ENCODE measurements around the gene MCTP1. TPM values are rescaled to one million over a fixed set of nuclear protein-coding genes. Genes with fewer than 3 reads are reported as not detected.
"Not testable (repeated sequence)": the region's sequence is repeated elsewhere in the genome, so short reads cannot be mapped to it uniquely, and the experiment has no call there.

Gene MCTP1
- total and polyA plus RNA-seq, 3 experiments from 2014 or later = 0.51 to 0.92 (median 0.55) TPM

DNA sequence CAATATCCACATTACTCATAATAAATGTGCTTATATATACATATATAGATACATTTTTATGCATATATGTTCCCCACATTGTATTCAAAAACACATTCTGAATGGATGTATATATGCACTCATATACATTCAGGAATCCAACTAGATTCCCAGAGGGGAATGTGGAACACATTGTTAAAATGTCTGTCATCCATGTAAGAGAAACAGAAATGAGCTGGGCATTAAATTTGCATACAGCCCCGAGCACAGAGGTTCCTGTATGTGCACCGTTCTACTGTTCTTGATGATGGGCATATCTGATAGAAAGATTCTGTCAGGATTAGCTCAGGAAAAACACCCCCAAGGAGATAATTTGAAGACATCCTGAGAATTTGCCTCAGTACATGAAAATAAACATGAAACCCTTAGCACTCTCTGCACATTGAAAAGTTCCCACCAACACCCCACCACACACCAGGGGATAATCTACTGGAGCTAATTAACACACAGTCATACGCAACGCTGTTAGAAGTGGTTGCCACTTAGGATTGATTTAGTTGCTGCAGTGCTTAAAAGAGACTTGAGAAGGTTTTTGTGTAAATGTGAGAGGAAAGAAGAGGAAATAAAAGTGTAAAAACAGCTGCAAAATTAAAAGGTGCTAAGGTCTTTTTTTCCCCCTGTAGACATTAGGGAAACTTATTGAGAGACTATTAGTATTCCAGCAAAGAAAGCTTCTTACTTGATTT lies 443.1 kb downstream of the MCTP1 start:
- Mint-ChIP-seq H3K36me3 (no peaks in the 10 kb centered on the region), H3K9me3 (no peaks in the 10 kb centered on the region), H3K27me3 (peaks cover 0 to 2% of the 10 kb centered on the region in 2 donors), H3K27ac (no peak overlapping the region), H3K4me1 (no peaks in the 10 kb centered on the region), H3K4me3 (no peak overlapping the region)
- H3K9me3 ChIP-seq (ENCODE audit: low read length) = no peaks in the 10 kb centered on the region
- CTCF ChIA-PET = interaction anchor here (1.5 kb wide), 1 partner anchor 8 kb away, joined by 6 read pairs; no protein-coding TSS in a partner anchor
- no peak for DNase-seq
- H3K36me3 ChIP-seq (ENCODE audit: insufficient read depth, low read length) = no peaks in the 10 kb centered on the region
- H3K27ac ChIP-seq (ENCODE audit: low read depth, low read length) = no peak overlapping the region
- no peaks in the 10 kb centered on the region for H3K4me1 ChIP-seq (ENCODE audit: insufficient read depth, low read length)
- no peaks in the 10 kb centered on the region for H3K27me3 ChIP-seq (ENCODE audit: insufficient read depth, low read length, poor library complexity, severe bottlenecking)
- POLR2A ChIA-PET = no interaction called here
- H3K4me3 ChIP-seq (ENCODE audit: low read length) = no peak overlapping the region

DNA sequence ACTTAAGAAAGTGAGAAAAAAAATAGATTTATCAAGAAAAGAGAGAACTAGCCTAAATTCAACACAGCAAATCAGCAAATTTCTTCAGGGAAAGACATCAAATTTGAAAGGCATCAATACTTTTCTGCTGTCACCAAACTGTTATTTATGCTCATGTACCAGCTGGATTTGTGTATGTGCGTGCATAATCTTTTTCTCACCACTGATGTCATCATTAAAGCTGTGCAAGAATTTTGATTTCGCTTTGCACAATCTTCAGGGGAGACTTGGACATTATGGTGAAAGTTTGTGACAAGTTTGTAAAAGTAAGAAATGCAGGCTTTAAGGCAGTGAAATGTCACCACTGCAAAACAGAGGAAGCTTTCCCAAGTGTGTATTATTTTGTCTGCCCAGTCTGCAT lies 451.0 kb downstream of the MCTP1 start:
- no peaks in the 10 kb centered on the region for H3K4me1 ChIP-seq (ENCODE audit: insufficient read depth, low read length)
- no peak overlapping the region for H3K4me3 ChIP-seq (ENCODE audit: low read length)
- no peaks in the 10 kb centered on the region for H3K27me3 ChIP-seq (ENCODE audit: insufficient read depth, low read length, poor library complexity, severe bottlenecking)
- CTCF ChIA-PET = no interaction called here
- H3K27ac Mint-ChIP-seq = no peak overlapping the region
- H3K4me3 Mint-ChIP-seq = no peak overlapping the region
- H3K9me3 Mint-ChIP-seq = no peaks in the 10 kb centered on the region
- H3K36me3 Mint-ChIP-seq = no peaks in the 10 kb centered on the region
- POLR2A ChIA-PET = no interaction called here
- H3K36me3 ChIP-seq (ENCODE audit: insufficient read depth, low read length) = no peaks in the 10 kb centered on the region
- no peaks in the 10 kb centered on the region for H3K4me1 Mint-ChIP-seq
- H3K27me3 Mint-ChIP-seq = peaks cover 0 to 10% of the 10 kb centered on the region in 2 donors
- no peaks in the 10 kb centered on the region for H3K9me3 ChIP-seq (ENCODE audit: low read length)
- no peak overlapping the region for H3K27ac ChIP-seq (ENCODE audit: low read depth, low read length)
- no peak for DNase-seq

GRCh38 chr5:94832685-94833084 lies 452.2 kb downstream of the MCTP1 start:
- H3K36me3 Mint-ChIP-seq = no peaks in the 10 kb centered on the region
- ChIA-PET POLR2A (no interaction called here), CTCF (interaction anchor here (1.5 kb wide), 1 partner anchor 95 kb away, joined by 3 read pairs; no protein-coding TSS in a partner anchor)
- Histone ChIP-seq H3K4me1 (ENCODE audit: insufficient read depth, low read length) (no peaks in the 10 kb centered on the region), H3K4me3 (ENCODE audit: low read length) (no peak overlapping the region), H3K9me3 (ENCODE audit: low read length) (no peaks in the 10 kb centered on the region), H3K27me3 (ENCODE audit: insufficient read depth, low read length, poor library complexity, severe bottlenecking) (no peaks in the 10 kb centered on the region), H3K36me3 (ENCODE audit: insufficient read depth, low read length) (no peaks in the 10 kb centered on the region), H3K27ac (ENCODE audit: low read depth, low read length) (no peak overlapping the region)
- no peak overlapping the region for H3K27ac Mint-ChIP-seq
- H3K27me3 Mint-ChIP-seq = peaks cover 3 to 19% of the 10 kb centered on the region in 2 donors
- H3K4me3 Mint-ChIP-seq = no peak overlapping the region
- no peaks in the 10 kb centered on the region for H3K9me3 Mint-ChIP-seq
- no peak for DNase-seq
- no peaks in the 10 kb centered on the region for H3K4me1 Mint-ChIP-seq

DNA sequence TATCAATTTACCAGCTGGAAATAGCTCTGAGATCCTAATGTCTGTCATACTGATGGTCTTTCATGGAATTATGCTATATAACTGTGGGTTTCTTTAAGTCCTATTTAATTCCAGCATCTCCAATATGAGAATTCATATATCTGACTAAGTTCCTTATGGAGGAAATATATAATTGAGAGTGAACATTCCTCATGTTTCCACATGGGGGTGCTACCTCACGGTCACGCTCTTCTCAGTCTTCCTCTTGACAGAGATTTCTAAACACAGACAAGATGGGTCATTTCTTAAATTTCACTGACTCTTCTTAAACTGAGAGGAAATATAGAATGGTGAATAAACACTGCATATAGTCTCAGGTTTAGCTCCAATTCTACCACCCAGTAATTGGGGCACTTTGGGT lies 454.4 kb downstream of the MCTP1 start:
- no peaks in the 10 kb centered on the region for H3K36me3 ChIP-seq (ENCODE audit: insufficient read depth, low read length)
- no peak for DNase-seq
- H3K36me3 Mint-ChIP-seq = peaks cover 0 to 5% (median 0%) of the 10 kb centered on the region in 3 donors
- H3K27me3 ChIP-seq (ENCODE audit: insufficient read depth, low read length, poor library complexity, severe bottlenecking) = no peaks in the 10 kb centered on the region
- H3K4me3 ChIP-seq (ENCODE audit: low read length) = no peak overlapping the region
- H3K27me3 Mint-ChIP-seq = peaks cover 3 to 27% of the 10 kb centered on the region in 2 donors
- no peaks in the 10 kb centered on the region for H3K9me3 Mint-ChIP-seq
- ChIA-PET POLR2A (no interaction called here), CTCF (no interaction called here)
- no peak overlapping the region for H3K27ac ChIP-seq (ENCODE audit: low read depth, low read length)
- H3K4me1 Mint-ChIP-seq = no peaks in the 10 kb centered on the region
- H3K4me1 ChIP-seq (ENCODE audit: insufficient read depth, low read length) = no peaks in the 10 kb centered on the region
- no peaks in the 10 kb centered on the region for H3K9me3 ChIP-seq (ENCODE audit: low read length)
- H3K4me3 Mint-ChIP-seq = no peak overlapping the region
- no peak overlapping the region for H3K27ac Mint-ChIP-seq

DNA sequence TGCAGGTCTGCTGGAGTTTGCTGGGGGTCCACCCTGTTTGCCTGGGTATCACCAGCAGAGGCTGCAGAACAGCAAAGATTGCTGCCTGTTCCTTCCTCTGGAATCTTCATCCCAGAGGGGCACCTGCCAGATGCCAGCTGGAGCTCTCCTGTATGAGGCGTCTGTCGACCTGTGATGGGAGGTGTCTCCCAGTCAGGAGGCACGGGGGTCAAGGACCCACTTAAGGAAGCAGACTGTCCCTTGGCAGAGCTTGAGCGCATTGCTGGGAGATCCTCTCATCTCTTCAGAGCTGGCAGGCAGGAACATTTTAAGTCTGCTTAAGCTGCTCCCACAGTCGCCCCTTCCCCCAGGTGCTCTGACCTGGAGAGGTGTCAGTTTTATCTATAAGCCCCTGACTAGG lies 456.7 kb downstream of the MCTP1 start:
- CTCF ChIA-PET = not testable (repeated sequence)

DNA sequence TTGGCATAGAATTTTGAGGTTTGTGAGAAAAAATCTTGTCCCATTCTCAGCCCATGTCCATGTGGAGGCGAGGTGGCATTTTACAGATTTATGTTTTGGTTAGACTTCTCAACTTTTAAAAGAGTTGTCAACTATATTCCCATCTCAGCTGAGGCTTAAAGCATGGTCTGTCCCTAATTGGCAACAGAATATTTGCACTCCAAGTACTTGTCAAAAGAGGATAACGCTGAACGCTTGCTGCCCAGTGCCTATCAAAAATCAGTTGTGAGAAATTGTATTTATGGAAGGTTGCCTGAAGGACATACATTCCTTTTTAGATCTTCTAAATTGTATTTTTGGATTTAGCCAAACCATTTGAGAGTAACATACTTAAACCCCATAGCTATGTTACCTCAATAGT lies 464.4 kb downstream of the MCTP1 start:
- Mint-ChIP-seq H3K36me3 (no peaks in the 10 kb centered on the region), H3K4me1 (no peaks in the 10 kb centered on the region), H3K9me3 (no peaks in the 10 kb centered on the region), H3K4me3 (no peak overlapping the region), H3K27me3 (peaks cover 0 to 3% of the 10 kb centered on the region in 2 donors), H3K27ac (no peak overlapping the region)
- no peak overlapping the region for H3K4me3 ChIP-seq (ENCODE audit: low read length)
- no peaks in the 10 kb centered on the region for H3K9me3 ChIP-seq (ENCODE audit: low read length)
- H3K27ac ChIP-seq (ENCODE audit: low read depth, low read length) = no peak overlapping the region
- POLR2A ChIA-PET = no interaction called here
- no peaks in the 10 kb centered on the region for H3K36me3 ChIP-seq (ENCODE audit: insufficient read depth, low read length)
- CTCF ChIA-PET = no interaction called here
- H3K27me3 ChIP-seq (ENCODE audit: insufficient read depth, low read length, poor library complexity, severe bottlenecking) = no peaks in the 10 kb centered on the region
- no peak for DNase-seq
- no peaks in the 10 kb centered on the region for H3K4me1 ChIP-seq (ENCODE audit: insufficient read depth, low read length)

More for the DNA sequence above, 456.7 kb downstream of the MCTP1 start:
- H3K9me3 Mint-ChIP-seq; H3K27ac ChIP-seq (ENCODE audit: low read depth, low read length); H3K4me1 Mint-ChIP-seq; H3K27ac Mint-ChIP-seq; H3K4me1 ChIP-seq (ENCODE audit: insufficient read depth, low read length); H3K36me3 Mint-ChIP-seq; H3K4me3 ChIP-seq (ENCODE audit: low read length); H3K27me3 ChIP-seq (ENCODE audit: insufficient read depth, low read length, poor library complexity, severe bottlenecking); H3K4me3 Mint-ChIP-seq; H3K36me3 ChIP-seq (ENCODE audit: insufficient read depth, low read length); POLR2A ChIA-PET; DNase-seq; H3K9me3 ChIP-seq (ENCODE audit: low read length): not testable (repeated sequence)
- peaks cover 4 to 27% of the 10 kb centered on the region in 2 donors for H3K27me3 Mint-ChIP-seq

DNA sequence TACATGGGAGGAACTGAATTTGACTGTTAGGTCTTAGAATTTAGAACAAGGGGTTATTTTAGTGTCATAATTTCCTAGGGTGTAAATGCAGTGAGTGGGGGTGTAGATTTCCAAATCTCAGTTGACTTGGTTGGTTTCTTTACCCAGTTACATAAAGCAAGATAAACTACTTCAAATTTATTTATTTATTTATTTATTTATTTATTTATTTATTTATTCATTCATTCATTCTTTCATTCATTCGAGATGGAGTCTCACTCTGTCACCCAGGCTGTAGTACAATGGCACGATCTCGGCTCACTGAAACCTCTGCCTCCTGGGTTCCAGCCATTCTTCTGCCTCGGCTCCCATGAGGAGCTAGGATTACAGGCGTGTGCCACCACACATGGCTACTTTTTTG lies 466.0 kb downstream of the MCTP1 start:
- CTCF ChIA-PET = no interaction called here
- Histone ChIP-seq H3K27ac (ENCODE audit: low read depth, low read length) (no peak overlapping the region), H3K36me3 (ENCODE audit: insufficient read depth, low read length) (no peaks in the 10 kb centered on the region), H3K4me1 (ENCODE audit: insufficient read depth, low read length) (no peaks in the 10 kb centered on the region), H3K9me3 (ENCODE audit: low read length) (no peaks in the 10 kb centered on the region), H3K27me3 (ENCODE audit: insufficient read depth, low read length, poor library complexity, severe bottlenecking) (no peaks in the 10 kb centered on the region), H3K4me3 (ENCODE audit: low read length) (no peak overlapping the region)
- Mint-ChIP-seq H3K4me1 (no peaks in the 10 kb centered on the region), H3K4me3 (no peak overlapping the region), H3K9me3 (no peaks in the 10 kb centered on the region), H3K27ac (no peak overlapping the region), H3K36me3 (no peaks in the 10 kb centered on the region), H3K27me3 (peaks cover 0 to 3% of the 10 kb centered on the region in 2 donors)
- POLR2A ChIA-PET = no interaction called here
- no peak for DNase-seq

DNA sequence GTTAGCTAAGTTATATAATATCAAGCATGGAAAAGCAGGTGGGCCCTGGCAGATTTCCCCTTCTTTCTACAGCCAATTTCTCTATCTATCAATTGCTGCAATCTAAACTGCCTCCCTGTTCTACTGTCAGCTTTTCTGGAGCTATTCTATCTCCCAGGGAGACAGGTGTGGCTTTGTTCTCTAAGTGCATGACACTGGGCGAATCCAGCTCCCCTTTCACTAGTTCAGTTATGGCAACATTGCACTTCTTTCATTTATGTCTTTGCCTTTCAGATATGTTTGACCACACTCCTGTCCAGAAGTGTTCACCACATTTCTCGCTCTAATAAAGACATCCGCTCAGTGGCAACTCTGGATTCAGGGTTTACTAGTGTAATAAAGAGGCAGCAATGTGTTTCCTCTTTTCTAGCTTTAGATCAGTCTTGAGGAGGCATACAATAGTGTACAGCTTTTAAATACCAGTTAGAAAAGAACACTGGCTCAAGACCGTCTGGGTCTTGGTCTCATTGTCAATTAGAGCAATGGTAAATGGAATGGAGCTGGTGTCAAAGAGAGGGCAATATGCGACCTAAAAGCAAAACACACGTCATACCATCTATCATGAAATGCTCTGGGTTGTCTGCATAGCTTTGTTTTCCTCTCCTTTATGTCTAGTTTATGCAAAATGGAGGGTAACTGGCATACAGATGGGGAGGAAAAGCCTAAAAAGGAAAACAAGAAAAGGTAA lies 469.4 kb downstream of the MCTP1 start:
- CTCF ChIA-PET = no interaction called here
- no peak overlapping the region for H3K27ac ChIP-seq (ENCODE audit: low read depth, low read length)
- Mint-ChIP-seq H3K9me3 (no peaks in the 10 kb centered on the region), H3K27ac (peak overlapping the region in 1 of 8 donors; percentile 61), H3K36me3 (no peaks in the 10 kb centered on the region), H3K4me1 (no peaks in the 10 kb centered on the region), H3K4me3 (no peak overlapping the region), H3K27me3 (peaks cover 0 to 4% of the 10 kb centered on the region in 2 donors)
- H3K9me3 ChIP-seq (ENCODE audit: low read length) = no peaks in the 10 kb centered on the region
- no peaks in the 10 kb centered on the region for H3K4me1 ChIP-seq (ENCODE audit: insufficient read depth, low read length)
- H3K4me3 ChIP-seq (ENCODE audit: low read length) = no peak overlapping the region
- H3K36me3 ChIP-seq (ENCODE audit: insufficient read depth, low read length) = no peaks in the 10 kb centered on the region
- DNase-seq = no peak
- no peaks in the 10 kb centered on the region for H3K27me3 ChIP-seq (ENCODE audit: insufficient read depth, low read length, poor library complexity, severe bottlenecking)
- POLR2A ChIA-PET = no interaction called here

Data from CD8-positive, alpha-beta memory T cell (primary cell).